ENCODE data around the gene CCDC146. TPM values are rescaled to one million over a fixed set of nuclear protein-coding genes. Genes with fewer than 3 reads are reported as not detected.

Gene CCDC146
- total RNA-seq, 1 donor from 2014 or later: 5.6 TPM

DNA sequence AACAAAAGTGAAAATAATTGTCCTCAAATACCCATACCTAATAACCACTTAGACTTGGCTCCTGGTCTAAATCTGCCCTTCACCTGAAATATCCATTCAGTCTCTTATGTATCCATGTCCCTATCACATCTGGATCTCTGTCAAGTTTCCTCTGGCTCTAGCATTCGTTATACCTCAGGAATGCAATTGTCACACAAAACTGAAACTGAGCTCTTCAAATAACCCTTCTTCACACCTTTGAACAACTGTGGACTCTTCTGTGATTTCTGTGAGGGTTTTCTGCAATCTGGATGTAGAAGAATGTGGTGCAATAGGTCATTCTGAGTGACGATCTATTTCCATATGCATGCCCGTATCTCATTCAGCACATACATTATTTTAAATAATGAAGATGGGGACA, 130.7 kb downstream of the CCDC146 start:
- no peak for DNase-seq (ENCODE audit: low read depth)
- Histone ChIP-seq H3K27me3 (ENCODE audit: control insufficient read depth, insufficient read depth, low read length) (no peaks in the 10 kb centered on the region), H3K36me3 (ENCODE audit: control insufficient read depth, insufficient read depth, low read length) (no peaks in the 10 kb centered on the region), H3K4me3 (ENCODE audit: low read depth, low read length) (no peak overlapping the region)
- TF ChIP-seq, protein P1, sequence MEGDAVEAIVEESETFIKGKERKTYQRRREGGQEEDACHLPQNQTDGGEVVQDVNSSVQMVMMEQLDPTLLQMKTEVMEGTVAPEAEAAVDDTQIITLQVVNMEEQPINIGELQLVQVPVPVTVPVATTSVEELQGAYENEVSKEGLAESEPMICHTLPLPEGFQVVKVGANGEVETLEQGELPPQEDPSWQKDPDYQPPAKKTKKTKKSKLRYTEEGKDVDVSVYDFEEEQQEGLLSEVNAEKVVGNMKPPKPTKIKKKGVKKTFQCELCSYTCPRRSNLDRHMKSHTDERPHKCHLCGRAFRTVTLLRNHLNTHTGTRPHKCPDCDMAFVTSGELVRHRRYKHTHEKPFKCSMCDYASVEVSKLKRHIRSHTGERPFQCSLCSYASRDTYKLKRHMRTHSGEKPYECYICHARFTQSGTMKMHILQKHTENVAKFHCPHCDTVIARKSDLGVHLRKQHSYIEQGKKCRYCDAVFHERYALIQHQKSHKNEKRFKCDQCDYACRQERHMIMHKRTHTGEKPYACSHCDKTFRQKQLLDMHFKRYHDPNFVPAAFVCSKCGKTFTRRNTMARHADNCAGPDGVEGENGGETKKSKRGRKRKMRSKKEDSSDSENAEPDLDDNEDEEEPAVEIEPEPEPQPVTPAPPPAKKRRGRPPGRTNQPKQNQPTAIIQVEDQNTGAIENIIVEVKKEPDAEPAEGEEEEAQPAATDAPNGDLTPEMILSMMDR (IDR thresholded peaks at IDR 0.05; ENCODE audit: insufficient read depth, low read length, poor library complexity, severe bottlenecking): no peak

DNA sequence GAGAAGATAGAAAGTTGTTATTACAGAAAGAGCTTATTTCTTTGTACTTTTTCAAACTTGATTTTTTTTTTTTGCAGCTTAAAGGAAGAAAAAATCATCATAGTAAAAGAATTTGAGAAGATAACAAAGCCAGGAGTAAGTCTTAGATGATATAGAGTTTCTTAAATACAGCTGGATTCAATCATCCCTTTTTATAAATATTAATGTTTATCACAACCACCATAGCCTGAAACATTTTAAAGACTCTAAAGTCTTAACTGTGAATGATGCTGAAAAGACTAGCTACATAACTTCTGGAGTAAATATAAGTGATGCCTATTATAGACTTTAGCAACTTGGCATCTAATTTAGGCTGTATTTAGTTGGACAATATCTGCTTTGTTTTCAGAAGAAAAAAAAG, 132.0 kb downstream of the CCDC146 start:
- no peaks in the 10 kb centered on the region for H3K27me3 ChIP-seq (ENCODE audit: control insufficient read depth, insufficient read depth, low read length)
- no peaks in the 10 kb centered on the region for H3K36me3 ChIP-seq (ENCODE audit: control insufficient read depth, insufficient read depth, low read length)
- no peak overlapping the region for H3K4me3 ChIP-seq (ENCODE audit: low read depth, low read length)
- DNase-seq (ENCODE audit: low read depth): no peak
- TF ChIP-seq, protein P1 (IDR thresholded peaks at IDR 0.05; ENCODE audit: insufficient read depth, low read length, poor library complexity, severe bottlenecking): no peak

DNA sequence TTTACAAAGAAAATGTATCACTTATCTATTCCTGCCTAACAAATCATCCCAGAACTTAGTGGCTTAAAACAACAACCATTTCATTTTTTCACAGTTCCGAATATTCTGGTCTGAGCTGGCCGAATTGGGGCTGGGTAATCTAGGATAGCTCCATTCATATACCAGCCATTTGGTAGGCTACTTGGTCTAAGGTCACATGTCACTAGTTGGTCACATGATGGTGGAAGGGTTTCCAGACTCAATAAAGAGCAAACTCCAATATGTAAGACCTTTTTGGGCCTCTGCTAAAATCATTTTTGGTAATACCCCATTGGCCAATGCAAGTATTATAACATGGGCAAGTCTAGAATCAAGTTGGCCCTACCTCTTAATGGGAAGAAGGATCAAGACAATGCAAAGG, 132.5 kb downstream of the CCDC146 start:
- TF ChIP-seq, protein P1 (IDR thresholded peaks at IDR 0.05; ENCODE audit: insufficient read depth, low read length, poor library complexity, severe bottlenecking): no peak
- DNase-seq (ENCODE audit: low read depth): no peak
- Histone ChIP-seq H3K27me3 (ENCODE audit: control insufficient read depth, insufficient read depth, low read length) (no peaks in the 10 kb centered on the region), H3K4me3 (ENCODE audit: low read depth, low read length) (no peak overlapping the region), H3K36me3 (ENCODE audit: control insufficient read depth, insufficient read depth, low read length) (no peaks in the 10 kb centered on the region)

DNA sequence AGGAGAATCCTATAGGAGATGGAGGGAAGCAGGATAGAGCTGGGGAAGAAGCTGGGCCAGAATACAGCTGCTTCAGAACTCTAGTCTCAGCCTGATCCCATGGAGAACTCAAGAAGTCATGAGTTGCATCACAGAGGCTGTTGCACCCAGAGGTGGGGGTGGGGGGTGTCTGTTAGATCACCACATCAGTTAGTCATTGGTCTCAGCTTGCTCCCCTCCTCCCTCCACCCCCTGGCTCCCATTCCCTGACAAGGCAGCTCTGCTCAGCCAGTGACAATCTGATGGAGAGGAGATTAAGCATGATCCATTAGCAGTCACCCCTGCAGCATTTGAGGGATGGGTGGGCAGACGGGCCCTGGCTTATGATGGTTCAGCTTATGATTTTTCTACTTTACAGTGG, 135.6 kb downstream of the CCDC146 start:
- no peaks in the 10 kb centered on the region for H3K36me3 ChIP-seq (ENCODE audit: control insufficient read depth, insufficient read depth, low read length)

DNA sequence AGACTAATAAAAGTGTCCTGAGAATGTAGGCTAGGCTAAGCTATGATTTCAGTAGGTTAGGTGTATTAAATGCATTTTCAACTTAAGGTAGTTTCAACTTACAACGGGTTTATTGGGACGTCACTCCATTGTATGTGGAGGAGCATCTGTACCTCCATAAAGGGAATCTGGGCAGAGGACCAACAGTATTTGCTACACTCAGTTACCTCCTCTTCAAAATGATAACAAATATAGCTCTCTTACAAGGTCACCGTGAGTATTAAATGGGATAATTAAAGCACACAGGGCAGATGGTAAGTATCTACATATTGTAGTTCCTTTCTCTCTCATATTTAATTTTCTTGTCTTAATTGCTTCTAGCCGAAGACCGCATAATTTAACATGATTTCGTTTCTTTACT, 136.2 kb downstream of the CCDC146 start:
- TF ChIP-seq, protein P1 (IDR thresholded peaks at IDR 0.05; ENCODE audit: insufficient read depth, low read length, poor library complexity, severe bottlenecking): no peak
- Histone ChIP-seq H3K27me3 (ENCODE audit: control insufficient read depth, insufficient read depth, low read length) (no peaks in the 10 kb centered on the region), H3K4me3 (ENCODE audit: low read depth, low read length) (no peak overlapping the region), H3K36me3 (ENCODE audit: control insufficient read depth, insufficient read depth, low read length) (no peaks in the 10 kb centered on the region)
- DNase-seq (ENCODE audit: low read depth): no peak

More for the DNA sequence above, 135.6 kb downstream of the CCDC146 start:
- no peak for DNase-seq (ENCODE audit: low read depth)
- TF ChIP-seq, protein P1 (IDR thresholded peaks at IDR 0.05; ENCODE audit: insufficient read depth, low read length, poor library complexity, severe bottlenecking): no peak
- H3K27me3 ChIP-seq (ENCODE audit: control insufficient read depth, insufficient read depth, low read length): no peaks in the 10 kb centered on the region
- no peak overlapping the region for H3K4me3 ChIP-seq (ENCODE audit: low read depth, low read length)

DNA sequence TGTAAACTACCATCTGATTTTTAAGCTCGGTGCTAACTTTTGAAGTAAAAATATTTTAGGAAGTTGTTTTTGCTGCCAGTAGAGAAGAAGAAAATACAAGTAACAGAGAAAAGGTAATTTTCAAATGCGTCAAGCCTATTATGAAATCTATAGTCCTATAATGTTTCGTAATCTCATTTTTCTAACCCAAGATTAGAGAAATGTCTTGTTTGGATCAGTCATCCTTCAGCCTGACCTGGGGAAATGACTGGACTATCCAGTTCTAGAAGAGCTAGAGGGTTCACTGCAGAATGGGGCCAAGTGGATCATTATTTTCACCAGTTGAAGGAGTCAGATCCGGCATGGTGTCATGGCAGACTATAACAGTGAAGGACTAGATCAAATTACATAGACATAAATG, 139.9 kb downstream of the CCDC146 start:
- H3K4me3 ChIP-seq (ENCODE audit: low read depth, low read length): no peak overlapping the region
- no peak for DNase-seq (ENCODE audit: low read depth)
- TF ChIP-seq, protein P1 (IDR thresholded peaks at IDR 0.05; ENCODE audit: insufficient read depth, low read length, poor library complexity, severe bottlenecking): no peak
- H3K36me3 ChIP-seq (ENCODE audit: control insufficient read depth, insufficient read depth, low read length): no peaks in the 10 kb centered on the region
- H3K27me3 ChIP-seq (ENCODE audit: control insufficient read depth, insufficient read depth, low read length): no peaks in the 10 kb centered on the region
